PC-3 (cell line): Measurements from ENCODE around the gene SUSD3. TPM values are rescaled to one million over a fixed set of nuclear protein-coding genes. Genes with fewer than 3 reads are reported as not detected.

Source experiments
- ATAC-seq: fragments of 200-7000 bp; cut with Tn5 transposase; 2 replicates; pipeline ENCODE4 v1.9.1; 2020; ENCODE audit warnings: mild to moderate bottlenecking, moderate library complexity
- BruUV-seq: library from RNA; stranded (reverse); fragments of 400-500 nt; replicated peaks from 2 replicates; lab custom pipeline; 2021; lab: Mats Ljungman, UMichigan
- CTCF ChIA-PET: fragments of 300-600 bp; sonication (Branson Sonifier 250); formaldehyde crosslinking; loops from one replicate; lab custom pipeline; 2022; ENCODE audit warnings: antibody characterized with exemption; lab: Charles Lee
- POLR2A ChIA-PET: fragments of 300-600 bp; sonication (Branson Sonifier 250); formaldehyde crosslinking; loops from one replicate; lab custom pipeline; 2022; ENCODE audit warnings: antibody characterized with exemption; ENCODE audit not compliant: unreplicated experiment; lab: Charles Lee
- DNase-seq: peaks from one replicate; pipeline ENCODE4 v3.0.0-alpha.2; 2015
- H2AFZ ChIP-seq: fragments of 300-600 bp; sonication (generic); 2 replicates; pipeline ENCODE4 v1.6.0; 2016; ENCODE audit warnings: antibody characterized with exemption, low read length
- H3F3A ChIP-seq: fragments of 300-600 bp; sonication (generic); one replicate; pipeline ENCODE4 v1.6.0; 2017; ENCODE audit warnings: antibody characterized with exemption, low read length, control low read depth, mild to moderate bottlenecking; ENCODE audit not compliant: unreplicated experiment
- H3K27ac ChIP-seq: fragments of 300-600 bp; sonication (generic); 2 replicates; pipeline ENCODE4 v1.5.1; 2016; ENCODE audit warnings: mild to moderate bottlenecking, low read length
- H3K27me3 ChIP-seq: fragments of 300-600 bp; sonication (generic); 2 replicates; pipeline ENCODE4 v1.6.1; 2016; ENCODE audit warnings: low read length, mixed read lengths
- H3K36me3 ChIP-seq: fragments of 300-600 bp; sonication (generic); 2 replicates; pipeline ENCODE4 v1.6.1; 2016; ENCODE audit warnings: low read depth, mixed run types, low read length, mixed read lengths
- H3K4me1 ChIP-seq: fragments of 300-600 bp; sonication (generic); 2 replicates; pipeline ENCODE4 v1.5.1; 2016; ENCODE audit warnings: low read length; ENCODE audit not compliant: insufficient read depth
- H3K4me2 ChIP-seq: fragments of 300-600 bp; sonication (generic); 2 replicates; pipeline ENCODE4 v1.6.0; 2016; ENCODE audit warnings: low read length
- H3K4me3 ChIP-seq: fragments of 300-600 bp; sonication (generic); 2 replicates; pipeline ENCODE4 v1.5.1; 2016; ENCODE audit warnings: mild to moderate bottlenecking, low read length, mixed read lengths
- H3K79me2 ChIP-seq: fragments of 300-600 bp; sonication (generic); 2 replicates; pipeline ENCODE4 v1.6.1; 2017; ENCODE audit warnings: low read length, mixed read lengths
- H3K9ac ChIP-seq: fragments of 300-600 bp; sonication (generic); 2 replicates; pipeline ENCODE4 v1.6.0; 2016; ENCODE audit warnings: mild to moderate bottlenecking, low read length
- H3K9me2 ChIP-seq: fragments of 300-600 bp; sonication (generic); replicated peaks from 2 replicates; pipeline ENCODE4 v1.6.1; 2016; ENCODE audit warnings: mixed run types, low read length, mixed read lengths
- H3K9me3 ChIP-seq: fragments of 300-600 bp; sonication (generic); 2 replicates; pipeline ENCODE4 v1.6.1; 2016; ENCODE audit warnings: low read length, mixed read lengths
- H4K20me1 ChIP-seq: fragments of 300-600 bp; sonication (generic); 2 replicates; pipeline ENCODE4 v1.6.1; 2016; ENCODE audit warnings: low read length, mixed read lengths
- CTCF ChIP-seq: fragments of 300-600 bp; sonication (generic); conservative IDR thresholded peaks from 2 replicates; pipeline ENCODE4 v1.5.1; 2017; ENCODE audit warnings: antibody characterized with exemption, low read depth, mild to moderate bottlenecking, low read length
- EZH2 ChIP-seq: fragments of 300-600 bp; sonication (generic); IDR thresholded peaks from one replicate; pipeline ENCODE4 v1.6.1; 2017; ENCODE audit warnings: antibody characterized with exemption, mild to moderate bottlenecking, low read length; ENCODE audit not compliant: unreplicated experiment
- EZH2phosphoT487 ChIP-seq: fragments of 300-600 bp; sonication (generic); IDR thresholded peaks from 2 replicates; pipeline ENCODE4 v1.6.1; 2018; ENCODE audit warnings: mild to moderate bottlenecking, antibody characterized with exemption, low read length, borderline replicate concordance
- intact Hi-C: fragments of 100-400 bp; cut with micrococcal nuclease; formaldehyde crosslinking; loops from 2 replicates; pipeline ENCODE4 v1.9.0; 2023
- total RNA-seq: library from RNA; depleted of rRNA; stranded (reverse); fragments of >200 nt; gene quantifications from 2 replicates; pipeline ENCODE4 v1.2.3, GENCODE V29; 2014

SUSD3 gene
- total RNA-seq, 1 experiment from 2014 or later = 13.4 TPM

- CTCF ChIA-PET = no interaction called here
- ATAC-seq (no peak), DNase-seq (no peak)
- H4K20me1 ChIP-seq = no peaks in the 10 kb centered on the region
- H3K9ac ChIP-seq = no peak overlapping the region
- H3K79me2 ChIP-seq = peaks cover 4% of the 10 kb centered on the region
- intact Hi-C loops = no loop called here
- no peak overlapping the region for H3K4me2 ChIP-seq
- no peaks in the 10 kb centered on the region for H3K36me3 ChIP-seq
- TF ChIP-seq EZH2 (no peak), EZH2phosphoT487 (no peak), CTCF (no peak)
- no peaks in the 10 kb centered on the region for H3K27me3 ChIP-seq
- BruUV-seq = no TSS peak
- H3K4me1 ChIP-seq = peaks cover 16% of the 10 kb centered on the region
- POLR2A ChIA-PET = no interaction called here
- H3K9me2 ChIP-seq = no peaks in the 10 kb centered on the region
- H2AFZ ChIP-seq = no peak overlapping the region
- H3K4me3 ChIP-seq = no peak overlapping the region
- no peak overlapping the region for H3K27ac ChIP-seq
- no peaks in the 10 kb centered on the region for H3K9me3 ChIP-seq
- no peaks in the 10 kb centered on the region for H3F3A ChIP-seq
Measured at GRCh38 chr9:93065135-93065720, 6.7 kb downstream of the SUSD3 start.

DNA sequence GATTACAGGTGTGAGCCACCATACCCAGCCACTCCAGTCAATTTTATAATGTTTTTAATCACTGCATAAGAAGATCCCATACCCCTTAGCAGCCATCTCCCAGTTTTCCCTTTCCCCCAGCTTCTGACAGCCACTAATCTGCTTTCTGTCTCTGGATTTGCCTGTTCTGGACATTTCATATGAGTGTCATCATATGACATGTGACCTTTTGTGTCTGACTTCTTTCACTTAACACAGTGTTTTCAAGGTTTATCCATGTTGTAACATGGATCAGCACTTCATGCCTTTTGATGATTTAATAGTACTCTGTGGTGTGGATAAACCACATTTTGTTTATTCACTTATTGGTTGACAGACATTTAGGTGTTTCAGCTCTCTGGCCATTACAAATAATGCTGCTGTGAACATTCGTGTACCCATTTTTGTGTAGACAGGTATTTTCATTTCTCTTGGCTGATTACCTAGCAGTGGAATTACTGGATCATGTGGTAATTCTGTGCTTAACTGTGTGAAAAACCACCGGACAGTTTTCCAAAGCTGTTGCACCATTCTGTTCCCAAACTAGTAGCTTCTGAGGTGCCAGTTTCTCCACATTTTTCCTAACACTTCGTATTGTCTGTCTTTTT, 8.6 kb downstream of the SUSD3 start:
- no peaks in the 10 kb centered on the region for H3K36me3 ChIP-seq
- no peak overlapping the region for H3K27ac ChIP-seq
- no peaks in the 10 kb centered on the region for H3K9me3 ChIP-seq
- intact Hi-C loops = no loop called here
- no peak for ATAC-seq
- no peak overlapping the region for H3K4me2 ChIP-seq
- no peak overlapping the region for H3K4me3 ChIP-seq
- no peaks in the 10 kb centered on the region for H3F3A ChIP-seq
- no peak for DNase-seq
- no TSS peak for BruUV-seq
- no peak overlapping the region for H3K9ac ChIP-seq
- no peaks in the 10 kb centered on the region for H3K4me1 ChIP-seq
- H3K79me2 ChIP-seq = no peaks in the 10 kb centered on the region
- no peaks in the 10 kb centered on the region for H4K20me1 ChIP-seq
- no peak overlapping the region for H2AFZ ChIP-seq
- POLR2A ChIA-PET = no interaction called here
- H3K27me3 ChIP-seq = no peaks in the 10 kb centered on the region
- no peaks in the 10 kb centered on the region for H3K9me2 ChIP-seq
- CTCF ChIA-PET = no interaction called here
- TF ChIP-seq EZH2phosphoT487 = no peak
- TF ChIP-seq CTCF = no peak
- TF ChIP-seq EZH2 = no peak

DNA sequence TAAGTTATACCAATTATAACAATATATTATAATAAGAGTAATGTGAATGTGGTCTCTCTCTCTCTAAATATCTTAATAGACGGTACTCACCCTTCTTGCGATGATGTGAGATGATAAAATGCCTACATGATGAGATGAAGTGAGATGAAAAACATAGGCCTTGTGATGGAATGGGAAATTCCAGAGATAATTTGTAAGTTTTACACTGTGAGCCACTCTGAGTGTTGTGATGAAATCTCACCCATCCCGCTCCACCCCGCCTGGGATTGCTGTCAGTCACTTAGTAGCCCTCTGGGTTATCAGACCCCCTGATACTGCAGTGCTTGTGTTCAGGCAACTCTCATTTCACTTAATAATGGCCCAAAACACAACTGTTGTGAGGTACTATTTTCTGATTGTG, 10.5 kb downstream of the SUSD3 start:
- no peak overlapping the region for H3K4me3 ChIP-seq
- intact Hi-C loops = no loop called here
- H3K9me2 ChIP-seq = no peaks in the 10 kb centered on the region
- no peaks in the 10 kb centered on the region for H3K9me3 ChIP-seq
- H3K36me3 ChIP-seq = no peaks in the 10 kb centered on the region
- H3K27ac ChIP-seq = no peak overlapping the region
- ATAC-seq (no peak), DNase-seq (no peak)
- ChIA-PET POLR2A (no interaction called here), CTCF (no interaction called here)
- H3K4me1 ChIP-seq = no peaks in the 10 kb centered on the region
- TF ChIP-seq CTCF (no peak), EZH2 (no peak)
- no peak overlapping the region for H2AFZ ChIP-seq
- no TSS peak for BruUV-seq
- H3K4me2 ChIP-seq = no peak overlapping the region
- no peaks in the 10 kb centered on the region for H3F3A ChIP-seq
- no peaks in the 10 kb centered on the region for H3K27me3 ChIP-seq
- no peaks in the 10 kb centered on the region for H3K79me2 ChIP-seq
- no peak overlapping the region for H3K9ac ChIP-seq
- no peaks in the 10 kb centered on the region for H4K20me1 ChIP-seq
